Gastroesophageal sphincter (tissue), 3 donors: ENCODE measurements around the gene ZNF331.

Experiments used
- POLR2A ChIP-seq, 2 donors: fragments of 450-650 bp; IDR thresholded peaks; one replicate each; pipeline ENCODE4 v1.6.1; 2017; ENCODE audit warnings: antibody characterized with exemption in 2 of 2, mild to moderate bottlenecking in 2 of 2, moderate library complexity in 1 of 2
- POLR2AphosphoS5 ChIP-seq: sonication (generic); formaldehyde crosslinking; IDR thresholded peaks from one replicate; pipeline ENCODE4 v1.6.1; 2017; ENCODE audit warnings: antibody characterized with exemption
- TF ChIP-seq, protein P1 (sequence below), 4 experiments: fragments of 200-600 bp in 2 of 4; fragments of 450-650 bp in 2 of 4; sonication (generic) in 1 of 4; IDR thresholded peaks; one replicate each; pipeline ENCODE4 v1.5.1; 2017 to 2019; ENCODE audit warnings: antibody characterized with exemption in 4 of 4, mild to moderate bottlenecking in 2 of 4, moderate library complexity in 2 of 4

- TF ChIP-seq, protein P1, sequence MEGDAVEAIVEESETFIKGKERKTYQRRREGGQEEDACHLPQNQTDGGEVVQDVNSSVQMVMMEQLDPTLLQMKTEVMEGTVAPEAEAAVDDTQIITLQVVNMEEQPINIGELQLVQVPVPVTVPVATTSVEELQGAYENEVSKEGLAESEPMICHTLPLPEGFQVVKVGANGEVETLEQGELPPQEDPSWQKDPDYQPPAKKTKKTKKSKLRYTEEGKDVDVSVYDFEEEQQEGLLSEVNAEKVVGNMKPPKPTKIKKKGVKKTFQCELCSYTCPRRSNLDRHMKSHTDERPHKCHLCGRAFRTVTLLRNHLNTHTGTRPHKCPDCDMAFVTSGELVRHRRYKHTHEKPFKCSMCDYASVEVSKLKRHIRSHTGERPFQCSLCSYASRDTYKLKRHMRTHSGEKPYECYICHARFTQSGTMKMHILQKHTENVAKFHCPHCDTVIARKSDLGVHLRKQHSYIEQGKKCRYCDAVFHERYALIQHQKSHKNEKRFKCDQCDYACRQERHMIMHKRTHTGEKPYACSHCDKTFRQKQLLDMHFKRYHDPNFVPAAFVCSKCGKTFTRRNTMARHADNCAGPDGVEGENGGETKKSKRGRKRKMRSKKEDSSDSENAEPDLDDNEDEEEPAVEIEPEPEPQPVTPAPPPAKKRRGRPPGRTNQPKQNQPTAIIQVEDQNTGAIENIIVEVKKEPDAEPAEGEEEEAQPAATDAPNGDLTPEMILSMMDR (IDR thresholded peaks at IDR 0.05), result no peak
- no peak for TF ChIP-seq POLR2A (IDR thresholded peaks at IDR 0.05)
- TF ChIP-seq POLR2AphosphoS5, result no peak
Observed at GRCh38 chr19:53555352-53555751, 17.4 kb downstream of the ZNF331 start.
